NCI-H2029 (cell line): ENCODE data around the gene LNPEP.

Source experiments
- DNase-seq: peaks from one replicate; lab custom pipeline; 2025; lab: John Stamatoyannopoulos, UW

LNPEP gene

GRCh38 chr5:96935559-96936430 is at the start of gene LNPEP:
Gene LNPEP (plus strand): TSS chr5:96936080. CDS start chr5:96936156, 76 bp downstream.
- peak; percentile 97 for DNase-seq

- no peak for DNase-seq
These were observed 42.5 kb upstream of the LNPEP start for GRCh38 chr5:96893342-96893741.

GRCh38 chr5:96896276-96896675 is 39.6 kb upstream of the LNPEP start:
- no peak for DNase-seq

- DNase-seq, result no peak
These were observed 39.1 kb upstream of the LNPEP start for GRCh38 chr5:96896806-96897205.

- DNase-seq, result no peak
These were observed 34.5 kb upstream of the LNPEP start for GRCh38 chr5:96901384-96901783.

GRCh38 chr5:96901841-96902240 is 34.0 kb upstream of the LNPEP start:
- no peak for DNase-seq

- no peak for DNase-seq
These were observed 33.0 kb upstream of the LNPEP start for GRCh38 chr5:96902876-96903275.

GRCh38 chr5:96903300-96903699 is 32.6 kb upstream of the LNPEP start:
- no peak for DNase-seq

GRCh38 chr5:96904054-96904931 is 31.6 kb upstream of the LNPEP start:
- no peak for DNase-seq

GRCh38 chr5:96905864-96906263 is 30.0 kb upstream of the LNPEP start:
- no peak for DNase-seq

- no peak for DNase-seq
These were observed 26.9 kb upstream of the LNPEP start for GRCh38 chr5:96909003-96909402.

- no peak for DNase-seq
These were observed 26.4 kb upstream of the LNPEP start for GRCh38 chr5:96909435-96909834.

GRCh38 chr5:96911139-96911538 is 24.7 kb upstream of the LNPEP start:
- no peak for DNase-seq

- no peak for DNase-seq
These were observed 22.6 kb upstream of the LNPEP start for GRCh38 chr5:96913233-96913632.

- no peak for DNase-seq
These were observed 16.1 kb upstream of the LNPEP start for GRCh38 chr5:96919754-96920197.

- DNase-seq, result no peak
These were observed 15.0 kb upstream of the LNPEP start for GRCh38 chr5:96920744-96921355.

- DNase-seq, result no peak
These were observed 13.2 kb upstream of the LNPEP start for GRCh38 chr5:96922499-96923244.

- peak; percentile 23 for DNase-seq
These were observed 11.8 kb upstream of the LNPEP start for GRCh38 chr5:96924016-96924443.

GRCh38 chr5:96926276-96926675 is 9.6 kb upstream of the LNPEP start:
- no peak for DNase-seq

- DNase-seq, result no peak
These were observed 8.9 kb upstream of the LNPEP start for GRCh38 chr5:96927008-96927407.

GRCh38 chr5:96928931-96929708 is 6.8 kb upstream of the LNPEP start:
- DNase-seq, result no peak
